GM15510 (cell line): ENCODE results near the gene EML2.
A peak's percentile ranks its signal among the peaks of the same experiment; 100 is the strongest.

Experiments used
- POLR2A ChIP-seq: IDR thresholded peaks from 3 replicates; pipeline ENCODE4 v1.6.1; 2011; ENCODE audit warnings: borderline replicate concordance; ENCODE audit not compliant: insufficient read length; ENCODE audit errors: extremely low read depth

EML2 gene, protein sequence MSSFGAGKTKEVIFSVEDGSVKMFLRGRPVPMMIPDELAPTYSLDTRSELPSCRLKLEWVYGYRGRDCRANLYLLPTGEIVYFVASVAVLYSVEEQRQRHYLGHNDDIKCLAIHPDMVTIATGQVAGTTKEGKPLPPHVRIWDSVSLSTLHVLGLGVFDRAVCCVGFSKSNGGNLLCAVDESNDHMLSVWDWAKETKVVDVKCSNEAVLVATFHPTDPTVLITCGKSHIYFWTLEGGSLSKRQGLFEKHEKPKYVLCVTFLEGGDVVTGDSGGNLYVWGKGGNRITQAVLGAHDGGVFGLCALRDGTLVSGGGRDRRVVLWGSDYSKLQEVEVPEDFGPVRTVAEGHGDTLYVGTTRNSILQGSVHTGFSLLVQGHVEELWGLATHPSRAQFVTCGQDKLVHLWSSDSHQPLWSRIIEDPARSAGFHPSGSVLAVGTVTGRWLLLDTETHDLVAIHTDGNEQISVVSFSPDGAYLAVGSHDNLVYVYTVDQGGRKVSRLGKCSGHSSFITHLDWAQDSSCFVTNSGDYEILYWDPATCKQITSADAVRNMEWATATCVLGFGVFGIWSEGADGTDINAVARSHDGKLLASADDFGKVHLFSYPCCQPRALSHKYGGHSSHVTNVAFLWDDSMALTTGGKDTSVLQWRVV

DNA sequence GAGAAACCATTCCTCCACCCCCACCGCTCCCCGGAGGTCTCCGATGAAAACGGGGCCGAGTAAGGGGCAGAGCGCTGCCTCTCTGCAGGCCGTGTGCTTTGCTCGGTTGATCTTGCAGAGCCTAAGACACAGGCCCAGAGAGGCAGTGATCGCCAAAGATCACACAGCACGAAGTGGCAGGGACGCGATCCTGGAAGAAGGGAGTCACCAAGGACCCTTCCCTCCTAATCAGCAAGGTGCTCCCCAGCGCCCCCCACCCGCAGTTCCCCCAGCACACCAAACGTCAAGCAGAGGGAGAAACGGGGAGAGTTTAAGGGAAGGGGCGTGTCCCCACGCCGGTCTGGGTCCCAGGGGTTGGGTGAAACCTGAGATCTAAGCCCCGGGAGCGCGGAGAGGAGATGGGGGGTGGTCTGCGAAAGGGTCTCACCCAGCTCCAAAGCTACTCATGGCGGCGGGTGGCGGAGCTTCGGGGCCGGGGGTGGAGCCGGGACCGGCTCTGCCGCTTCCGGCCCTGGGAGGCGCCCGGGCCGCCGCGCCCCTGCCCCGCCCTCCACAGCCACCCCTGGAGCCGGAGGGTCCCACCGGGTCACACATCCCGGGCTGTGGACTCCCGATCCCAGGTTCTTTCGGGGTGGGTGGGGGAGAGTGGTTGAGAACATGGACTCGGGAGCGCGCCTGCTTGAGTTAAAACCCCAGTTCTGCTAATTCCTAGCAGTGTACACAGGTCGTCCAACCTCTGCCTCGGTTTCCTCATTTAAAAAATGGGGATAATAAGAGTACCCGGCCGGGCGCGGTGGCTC lies at the start of gene EML2:
Gene EML2 (minus strand): TSS at position 468 of the 800 bp plus-strand sequence. CDS start 21 bp downstream, at position 447.
- TF ChIP-seq POLR2A = peak; percentile 64

DNA sequence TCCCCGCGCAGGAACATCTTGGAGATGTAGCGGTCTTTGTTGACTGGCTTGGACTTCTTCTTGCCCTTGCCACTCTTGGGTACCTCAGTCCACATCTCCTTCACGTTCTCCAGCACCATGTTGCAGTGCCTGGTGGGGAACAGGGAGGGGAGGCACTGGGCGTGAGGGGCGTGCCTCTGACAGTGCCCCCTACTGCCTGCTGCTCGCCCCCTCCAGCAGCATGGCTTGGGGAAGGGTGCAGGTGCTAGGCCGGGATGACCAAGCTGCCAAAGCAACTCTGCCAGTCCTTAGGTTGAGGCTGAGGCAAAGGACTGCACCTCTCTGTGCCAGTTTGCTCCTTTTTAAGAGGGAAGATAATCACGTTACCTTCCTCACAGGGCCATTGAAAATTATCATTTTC lies 48.4 kb upstream of the EML2 start:
- peak; percentile 13 for TF ChIP-seq POLR2A

DNA sequence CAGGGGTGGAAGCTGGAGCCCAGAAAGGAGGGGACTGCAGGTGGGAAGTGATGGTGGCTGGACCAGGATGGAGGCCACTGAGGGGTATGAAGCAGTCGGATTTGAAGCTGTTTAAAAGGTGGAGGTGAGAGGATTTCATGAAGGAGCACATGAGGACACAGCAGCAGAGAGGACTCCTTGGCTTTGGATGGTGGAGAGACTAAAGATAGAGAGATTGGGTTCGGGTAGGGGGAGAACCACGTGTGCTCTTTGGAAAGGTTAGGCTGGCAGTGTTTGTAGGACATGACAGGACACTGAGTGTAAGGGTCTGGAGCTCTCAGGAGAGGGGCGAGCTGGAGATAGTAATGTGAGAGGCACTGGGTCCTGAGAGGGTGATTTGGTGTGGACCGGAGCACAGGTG lies 43.7 kb upstream of the EML2 start:
- no peak for TF ChIP-seq POLR2A

DNA sequence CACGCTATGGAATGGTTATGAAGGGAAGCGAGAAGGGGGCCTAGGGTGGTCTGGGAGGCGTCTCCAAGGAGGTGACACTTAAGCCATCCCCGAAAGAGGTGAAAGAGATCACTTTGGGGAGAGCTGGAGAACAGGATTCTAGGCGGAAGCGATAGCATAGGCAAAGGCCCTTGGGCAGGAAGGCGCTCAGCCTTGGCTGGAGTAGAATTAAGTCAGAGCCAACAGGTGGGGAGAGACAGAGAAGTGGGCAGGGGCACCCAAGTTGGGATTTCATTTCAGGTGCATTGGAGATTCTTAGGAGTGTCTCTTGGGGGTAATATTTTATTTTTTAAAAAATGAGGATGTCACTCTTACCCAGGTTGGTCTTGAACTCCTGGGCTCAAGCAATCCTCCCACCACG lies 42.9 kb upstream of the EML2 start:
- TF ChIP-seq POLR2A = no peak

DNA sequence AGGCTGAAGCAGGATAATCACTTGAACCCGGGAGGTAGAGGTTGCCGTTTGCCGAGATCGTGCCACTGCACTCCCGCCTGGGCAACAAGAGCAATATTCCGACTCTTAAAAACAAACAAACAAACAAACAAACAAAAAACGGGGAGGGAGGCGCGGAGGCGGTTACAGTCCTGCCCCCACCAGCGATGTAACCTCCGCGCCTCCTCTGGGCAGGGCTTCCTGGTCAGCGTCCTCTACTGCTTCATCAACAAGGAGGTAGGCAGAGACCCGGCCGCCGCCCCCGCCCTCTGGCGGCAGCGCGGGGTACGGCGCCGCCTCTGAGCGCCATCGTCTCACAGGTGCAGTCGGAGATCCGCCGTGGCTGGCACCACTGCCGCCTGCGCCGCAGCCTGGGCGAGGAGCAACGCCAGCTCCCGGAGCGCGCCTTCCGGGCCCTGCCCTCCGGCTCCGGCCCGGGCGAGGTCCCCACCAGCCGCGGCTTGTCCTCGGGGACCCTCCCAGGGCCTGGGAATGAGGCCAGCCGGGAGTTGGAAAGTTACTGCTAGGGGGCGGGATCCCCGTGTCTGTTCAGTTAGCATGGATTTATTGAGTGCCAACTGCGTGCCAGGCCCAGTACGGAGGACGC lies 42.3 kb upstream of the EML2 start:
- peak; percentile 26 for TF ChIP-seq POLR2A

DNA sequence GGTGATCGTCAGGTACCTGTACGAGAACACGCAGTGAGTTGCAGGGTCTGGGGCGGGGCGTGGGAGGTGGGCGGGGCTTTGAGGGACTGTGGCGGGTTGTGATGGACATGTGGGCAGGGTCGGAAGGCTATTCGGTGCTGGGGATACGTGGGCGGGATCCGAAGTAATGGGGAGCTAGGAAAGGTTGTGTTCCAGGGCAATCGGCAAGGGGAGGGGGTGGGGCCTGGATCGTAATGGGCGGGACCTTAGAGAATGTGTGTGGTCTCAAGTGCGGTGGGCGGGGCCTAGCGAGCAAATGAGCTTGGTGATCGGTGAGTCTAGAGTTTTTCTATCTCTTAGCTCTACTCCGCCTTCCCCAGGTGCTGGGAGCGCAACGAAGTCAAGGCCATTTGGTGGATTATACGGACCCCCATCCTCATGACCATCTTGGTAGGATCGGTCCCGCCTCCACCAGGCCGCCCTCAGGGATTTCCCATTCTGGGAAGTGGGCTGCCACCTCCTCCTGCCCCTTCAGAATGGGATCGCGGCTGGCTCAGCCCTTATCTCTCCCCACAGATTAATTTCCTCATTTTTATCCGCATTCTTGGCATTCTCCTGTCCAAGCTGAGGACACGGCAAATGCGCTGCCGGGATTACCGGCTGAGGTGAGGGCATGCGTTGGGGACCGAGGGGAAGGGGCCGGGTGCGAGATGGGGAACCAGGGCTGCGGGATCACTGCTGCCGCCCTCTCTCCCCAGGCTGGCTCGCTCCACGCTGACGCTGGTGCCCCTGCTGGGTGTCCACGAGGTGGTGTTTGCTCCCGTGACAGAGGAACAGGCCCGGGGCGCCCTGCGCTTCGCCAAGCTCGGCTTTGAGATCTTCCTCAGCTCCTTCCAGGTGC lies 38.4 kb upstream of the EML2 start:
- TF ChIP-seq POLR2A = no peak

DNA sequence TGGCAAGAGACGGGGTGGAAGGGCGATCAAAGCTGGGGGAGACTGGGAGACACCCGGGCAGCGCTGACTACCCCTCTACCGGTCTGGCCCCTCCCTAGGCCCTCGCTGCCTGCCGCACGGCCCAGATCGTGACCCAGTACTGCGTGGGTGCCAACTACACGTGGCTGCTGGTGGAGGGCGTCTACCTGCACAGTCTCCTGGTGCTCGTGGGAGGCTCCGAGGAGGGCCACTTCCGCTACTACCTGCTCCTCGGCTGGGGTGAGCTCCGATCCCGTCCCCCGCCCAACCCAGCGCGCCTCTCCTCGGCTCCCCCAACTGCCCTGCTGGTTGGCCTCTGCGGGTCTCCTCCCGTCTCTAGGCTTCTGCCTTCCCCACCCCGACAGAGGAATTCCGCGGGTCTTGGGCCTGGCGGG lies 37.7 kb upstream of the EML2 start:
- no peak for TF ChIP-seq POLR2A

DNA sequence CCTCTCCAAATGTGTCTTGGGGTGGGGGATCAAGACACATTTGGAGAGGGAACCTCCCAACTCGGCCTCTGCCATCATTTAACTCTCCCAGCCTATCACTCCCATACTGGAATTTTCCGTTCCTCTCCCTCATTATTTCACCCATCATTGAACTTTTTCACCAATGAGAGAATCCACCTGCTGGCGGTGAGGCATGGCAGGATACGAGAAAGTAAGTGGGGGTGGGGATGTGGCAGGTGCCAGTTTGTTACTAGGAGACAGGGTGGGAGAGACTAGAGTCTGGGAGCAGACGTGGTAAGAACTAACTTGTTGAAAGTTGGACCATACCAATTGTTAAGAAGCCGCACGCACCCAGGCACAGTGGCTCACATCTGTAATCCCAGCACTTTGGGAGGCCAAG lies 35.7 kb upstream of the EML2 start:
- TF ChIP-seq POLR2A = no peak

DNA sequence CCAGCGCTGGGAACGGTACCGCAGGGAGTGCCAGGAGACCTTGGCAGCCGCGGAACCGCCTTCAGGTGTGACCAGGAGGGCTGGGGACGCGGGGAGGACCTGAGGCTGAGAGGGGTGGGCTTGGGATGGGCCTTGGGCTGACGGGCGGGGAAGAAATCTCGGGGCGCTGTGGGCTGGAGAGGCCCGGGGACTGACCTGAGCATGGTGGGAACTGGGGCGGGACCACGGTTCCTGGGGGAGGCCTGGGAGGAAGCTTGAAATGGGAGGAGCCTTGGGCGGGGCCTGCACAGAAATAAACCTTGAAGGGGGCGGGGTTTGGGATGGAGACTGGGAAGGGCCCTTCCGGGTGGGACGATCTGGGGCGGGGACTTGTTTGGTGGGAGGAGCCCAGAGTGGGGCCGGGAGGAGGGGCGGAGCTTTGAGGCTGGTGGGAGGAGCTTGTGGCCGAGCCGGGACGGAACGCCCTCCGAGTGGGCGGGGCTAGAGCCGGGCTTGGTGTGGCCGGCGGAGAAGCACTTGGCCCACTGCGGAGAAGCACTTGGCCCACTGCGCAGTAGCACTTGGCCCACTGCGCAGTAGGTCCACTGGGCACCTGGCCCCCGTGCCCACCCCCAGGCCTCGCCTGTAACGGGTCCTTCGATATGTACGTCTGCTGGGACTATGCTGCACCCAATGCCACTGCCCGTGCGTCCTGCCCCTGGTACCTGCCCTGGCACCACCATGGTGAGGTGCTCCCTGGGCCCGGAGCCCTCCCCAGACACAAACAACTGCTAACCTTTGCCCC lies 31.7 kb upstream of the EML2 start:
- no peak for TF ChIP-seq POLR2A

DNA sequence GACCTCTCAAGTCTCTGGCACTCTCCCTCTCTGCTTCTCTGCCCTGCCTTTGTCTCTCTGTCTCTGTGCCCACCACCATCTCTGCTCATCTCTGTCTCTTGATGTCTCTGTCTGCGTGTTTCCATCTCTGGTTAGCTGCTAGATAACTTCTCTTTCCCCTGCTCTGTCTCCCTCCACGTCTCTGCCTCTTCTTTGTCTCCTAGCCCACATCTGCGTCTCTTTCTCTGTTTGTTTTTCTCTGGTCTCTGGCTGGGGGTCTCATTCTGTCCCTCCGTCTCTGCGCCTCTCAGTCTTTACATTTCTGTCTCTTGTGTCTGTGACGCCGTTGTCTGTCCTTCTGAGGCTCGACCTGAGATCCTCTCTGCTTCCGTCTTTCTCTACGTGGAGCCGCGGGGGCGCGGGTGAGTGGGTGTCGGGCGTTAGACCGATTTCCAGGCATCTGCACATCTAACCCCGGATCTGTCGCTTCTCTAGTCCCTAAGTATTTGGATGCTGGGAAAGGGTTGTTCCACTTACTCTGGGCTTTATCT lies 29.2 kb upstream of the EML2 start:
- no peak for TF ChIP-seq POLR2A

DNA sequence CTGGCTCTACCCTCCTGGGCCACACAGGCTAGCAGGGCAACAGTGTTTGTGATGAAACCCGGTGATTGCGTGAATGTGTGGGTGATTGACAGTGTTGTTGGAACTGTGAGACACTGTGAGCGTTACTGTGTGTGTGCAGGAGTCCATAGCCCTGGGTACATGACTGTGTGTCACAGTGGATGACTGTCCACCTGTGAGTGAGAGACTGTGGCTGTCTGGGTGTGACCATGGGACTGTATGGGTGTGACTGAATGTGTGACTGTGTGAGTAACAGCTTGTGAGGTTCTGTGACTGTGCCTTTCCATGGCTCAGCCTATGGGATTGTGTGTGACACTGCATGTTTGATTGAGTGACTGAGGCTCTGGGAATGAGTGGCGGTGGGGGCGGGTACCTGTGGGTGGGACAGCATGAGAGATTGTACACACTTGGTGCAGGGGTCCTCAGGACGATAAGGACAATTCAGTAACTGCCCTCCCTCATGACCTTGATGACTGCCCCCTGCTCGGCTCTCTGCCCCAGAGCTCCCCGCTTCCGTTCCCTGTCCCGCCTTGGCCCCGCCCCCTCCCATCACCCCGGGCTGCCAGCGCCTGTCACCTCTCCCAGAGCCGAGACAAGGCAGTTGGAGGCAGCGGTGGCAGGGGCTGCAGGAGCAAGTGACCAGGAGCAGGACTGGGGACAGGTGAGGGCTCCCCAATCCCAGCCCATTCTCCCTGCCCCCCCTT lies 28.6 kb upstream of the EML2 start, which contains the start of gene GIPR:
Gene GIPR (plus strand): TSS at position 602 of the 722 bp plus-strand sequence. CDS start 1,300 bp downstream, outside the sequence.
- peak; percentile 69 for TF ChIP-seq POLR2A

DNA sequence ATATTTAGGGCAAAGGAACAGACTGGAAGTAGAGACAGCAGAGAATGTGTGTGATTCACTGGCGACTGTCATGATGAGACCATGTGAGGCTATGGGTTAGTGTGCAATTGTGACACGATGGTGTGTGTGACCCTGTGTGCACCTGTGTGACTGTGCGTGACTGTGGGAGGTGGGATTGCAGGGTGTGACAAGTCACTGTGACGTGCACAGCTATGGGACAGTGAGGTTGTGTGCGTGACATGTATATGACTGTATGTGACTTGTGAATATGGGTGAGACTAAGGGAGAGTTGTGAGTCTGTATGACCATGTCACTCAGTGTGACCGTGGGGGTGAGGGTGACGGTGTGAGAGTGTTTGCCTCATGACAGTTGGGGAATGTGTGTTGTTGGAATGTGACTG lies 25.4 kb upstream of the EML2 start:
- TF ChIP-seq POLR2A = no peak

DNA sequence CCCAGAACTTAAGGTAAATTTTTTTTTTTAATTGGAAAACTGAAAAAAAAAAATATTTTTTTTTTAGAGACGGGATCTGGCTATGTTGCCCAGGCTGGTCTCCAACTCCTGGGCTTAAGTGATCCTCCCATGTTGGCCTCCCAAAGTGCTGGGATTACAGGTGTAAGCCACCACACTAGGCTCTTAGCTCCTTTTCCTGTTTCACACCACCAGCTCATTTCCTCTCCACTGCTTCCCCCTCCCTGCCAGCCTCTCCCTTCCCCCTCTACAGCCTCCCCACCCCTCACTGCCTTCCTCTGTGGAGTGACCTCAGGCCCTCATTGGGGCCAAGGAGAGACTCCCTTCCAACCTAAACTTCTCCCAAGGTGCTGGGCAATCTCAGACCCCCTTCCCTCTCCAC lies 24.6 kb upstream of the EML2 start:
- TF ChIP-seq POLR2A = no peak

DNA sequence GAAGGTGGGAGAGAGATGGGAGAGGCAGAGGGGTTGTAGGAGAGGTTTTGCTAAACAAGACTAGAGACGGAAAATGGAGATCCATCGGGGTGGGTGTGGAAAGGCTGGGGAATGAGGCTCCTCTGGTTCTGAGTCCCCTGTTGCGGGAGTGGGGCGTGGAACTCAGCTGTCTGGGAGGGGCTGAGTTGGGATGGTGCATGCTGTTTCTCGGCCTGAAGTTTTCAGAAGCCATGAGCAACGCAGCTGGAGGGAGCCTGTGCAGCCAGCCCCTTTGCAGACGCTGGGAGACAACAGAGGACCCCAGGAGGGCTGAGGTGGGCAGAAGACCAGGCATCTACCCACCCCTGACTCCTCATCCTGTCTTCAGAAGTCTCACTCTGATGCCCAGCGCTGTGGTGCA lies 21.4 kb upstream of the EML2 start:
- TF ChIP-seq POLR2A = no peak
